GM23338 (cell line): ENCODE measurements around the gene KLK12. TPM values are rescaled to one million over a fixed set of nuclear protein-coding genes. Genes with fewer than 3 reads are reported as not detected.

Experiments
- ATAC-seq: fragments of 200-7000 bp; cut with Tn5 transposase; 3 replicates; pipeline ENCODE4 v1.9.1; 2020
- DNase-seq: peaks from one replicate; pipeline ENCODE4 v3.0.0-alpha.2; 2015; ENCODE audit warnings: low spot score
- H2AFZ ChIP-seq: fragments of 200-600 bp; sonication (generic); 2 replicates; pipeline ENCODE4 v1.8.0; 2016; ENCODE audit warnings: antibody characterized with exemption, mild to moderate bottlenecking, moderate library complexity
- H3F3A ChIP-seq: fragments of 200-600 bp; sonication (generic); replicated peaks from 2 replicates; pipeline ENCODE4 v1.8.0; 2017; ENCODE audit warnings: antibody characterized with exemption, mixed run types, low read depth
- H3K27ac ChIP-seq: fragments of 200-600 bp; sonication (generic); 2 replicates; pipeline ENCODE4 v1.6.1; 2016; ENCODE audit warnings: low read depth
- H3K27me3 ChIP-seq: fragments of 200-600 bp; sonication (generic); 2 replicates; pipeline ENCODE4 v1.8.0; 2016; ENCODE audit warnings: mild to moderate bottlenecking, mixed run types, moderate library complexity; ENCODE audit not compliant: insufficient read depth
- H3K36me3 ChIP-seq: fragments of 200-600 bp; sonication (generic); 2 replicates; pipeline ENCODE4 v1.8.0; 2016; ENCODE audit warnings: mild to moderate bottlenecking; ENCODE audit not compliant: insufficient read depth
- H3K4me1 ChIP-seq: fragments of 200-600 bp; sonication (generic); 2 replicates; pipeline ENCODE4 v1.8.0; 2016; ENCODE audit warnings: mild to moderate bottlenecking, moderate library complexity; ENCODE audit not compliant: insufficient read depth
- H3K4me2 ChIP-seq: fragments of 200-600 bp; sonication (generic); 2 replicates; pipeline ENCODE4 v1.7.1; 2017; ENCODE audit warnings: mixed run types
- H3K4me3 ChIP-seq: fragments of 200-600 bp; sonication (generic); 2 replicates; pipeline ENCODE4 v1.6.1; 2016; ENCODE audit warnings: mixed run types
- H3K79me2 ChIP-seq: fragments of 200-600 bp; sonication (generic); replicated peaks from 2 replicates; pipeline ENCODE4 v1.8.0; 2017; ENCODE audit warnings: mild to moderate bottlenecking; ENCODE audit not compliant: insufficient read depth
- H3K9me2 ChIP-seq: fragments of 200-600 bp; sonication (generic); 2 replicates; pipeline ENCODE4 v1.8.0; 2017; ENCODE audit not compliant: insufficient read depth
- H4K20me1 ChIP-seq: fragments of 200-600 bp; sonication (generic); replicated peaks from 2 replicates; pipeline ENCODE4 v1.8.0; 2017; ENCODE audit warnings: mild to moderate bottlenecking; ENCODE audit not compliant: insufficient read depth
- H3K27ac Mint-ChIP-seq: 2 replicates; pipeline ENCODE4 v1.8.0; 2020; ENCODE audit warnings: inconsistent platforms, mild to moderate bottlenecking, moderate library complexity, mixed read lengths
- H3K27me3 Mint-ChIP-seq: 3 replicates; pipeline ENCODE4 v1.8.0; 2022; ENCODE audit warnings: low read depth, mild to moderate bottlenecking, moderate library complexity, mixed read lengths, inconsistent platforms; ENCODE audit not compliant: insufficient read depth, poor library complexity
- H3K36me3 Mint-ChIP-seq: 3 replicates; pipeline ENCODE4 v1.8.0; 2021; ENCODE audit warnings: low read depth, mild to moderate bottlenecking, inconsistent platforms, moderate library complexity, mixed read lengths
- H3K4me1 Mint-ChIP-seq: 3 replicates; pipeline ENCODE4 v1.8.0; 2020; ENCODE audit warnings: mild to moderate bottlenecking, inconsistent platforms, mixed read lengths
- H3K4me3 Mint-ChIP-seq: 3 replicates; pipeline ENCODE4 v1.8.0; 2021; ENCODE audit warnings: moderate library complexity, mild to moderate bottlenecking, inconsistent platforms, mixed read lengths
- H3K9me3 Mint-ChIP-seq: 3 replicates; pipeline ENCODE4 v1.8.0; 2020; ENCODE audit warnings: moderate library complexity, mild to moderate bottlenecking, inconsistent platforms, mixed read lengths
- CREB1 ChIP-seq: fragments of 250-450 bp; sonication (Bioruptor Pico); IDR thresholded peaks from 2 replicates; pipeline ENCODE4 v1.5.0; 2020; ENCODE audit warnings: low read depth, mild to moderate bottlenecking, moderate library complexity
- ETS1 ChIP-seq: IDR thresholded peaks from 2 replicates; pipeline ENCODE4 v1.6.1; 2016; ENCODE audit warnings: antibody characterized with exemption
- EZH2 ChIP-seq: fragments of 200-600 bp; sonication (generic); IDR thresholded peaks from one replicate; pipeline ENCODE4 v1.8.0; 2017; ENCODE audit warnings: antibody characterized with exemption, mild to moderate bottlenecking, low read depth; ENCODE audit not compliant: unreplicated experiment
- EZH2phosphoT487 ChIP-seq: fragments of 200-600 bp; sonication (generic); IDR thresholded peaks from one replicate; pipeline ENCODE4 v1.8.1; 2018; ENCODE audit warnings: antibody characterized with exemption; ENCODE audit not compliant: unreplicated experiment
- JUNB ChIP-seq: IDR thresholded peaks from one replicate; pipeline ENCODE4 v1.6.1; 2016; ENCODE audit warnings: antibody characterized with exemption; ENCODE audit not compliant: unreplicated experiment
- NANOG ChIP-seq: IDR thresholded peaks from 2 replicates; pipeline ENCODE4 v1.6.1; 2016; ENCODE audit warnings: antibody characterized with exemption, borderline replicate concordance
- POLR2AphosphoS5 ChIP-seq: IDR thresholded peaks from 2 replicates; pipeline ENCODE4 v1.6.1; 2016; ENCODE audit warnings: antibody characterized with exemption, low read depth
- STAT1 ChIP-seq: IDR thresholded peaks from one replicate; pipeline ENCODE4 v1.6.1; 2016; ENCODE audit warnings: antibody characterized with exemption; ENCODE audit not compliant: unreplicated experiment
- ZNF114 ChIP-seq: fragments of 250-450 bp; sonication (Bioruptor Pico); IDR thresholded peaks from 2 replicates; pipeline ENCODE4 v1.5.0; 2020; ENCODE audit warnings: mild to moderate bottlenecking, moderate library complexity
- ZNF331 ChIP-seq: fragments of 250-450 bp; sonication (Bioruptor Pico); IDR thresholded peaks from 2 replicates; pipeline ENCODE4 v1.5.0; 2020; ENCODE audit warnings: low read depth, mild to moderate bottlenecking, moderate library complexity
- polyA plus RNA-seq: library from polyadenylated mRNA; unstranded; fragments of >200 nt; fragmentation: Nextera tagmentation; extraction: Ambion mirVana; gene quantifications from 2 replicates; pipeline ENCODE4 v1.2.1, GENCODE V29; 2016
- total RNA-seq: library from RNA; depleted of rRNA; stranded (reverse); fragments of >200 nt; shearing (Covaris generic); gene quantifications from 2 replicates; pipeline ENCODE4 v1.2.3, GENCODE V29; 2014
- TF ChIP-seq, protein P1 (sequence below): IDR thresholded peaks from one replicate; pipeline ENCODE4 v1.6.1; 2018; ENCODE audit warnings: antibody characterized with exemption; ENCODE audit not compliant: unreplicated experiment
- TF ChIP-seq, protein P2 (sequence below): fragments of 250-450 bp; sonication (Bioruptor Pico); IDR thresholded peaks from 2 replicates; pipeline ENCODE4 v1.5.0; 2020; ENCODE audit warnings: mild to moderate bottlenecking, moderate library complexity

The KLK12 gene
- total and polyA plus RNA-seq, 2 experiments from 2014 or later: not detected

DNA sequence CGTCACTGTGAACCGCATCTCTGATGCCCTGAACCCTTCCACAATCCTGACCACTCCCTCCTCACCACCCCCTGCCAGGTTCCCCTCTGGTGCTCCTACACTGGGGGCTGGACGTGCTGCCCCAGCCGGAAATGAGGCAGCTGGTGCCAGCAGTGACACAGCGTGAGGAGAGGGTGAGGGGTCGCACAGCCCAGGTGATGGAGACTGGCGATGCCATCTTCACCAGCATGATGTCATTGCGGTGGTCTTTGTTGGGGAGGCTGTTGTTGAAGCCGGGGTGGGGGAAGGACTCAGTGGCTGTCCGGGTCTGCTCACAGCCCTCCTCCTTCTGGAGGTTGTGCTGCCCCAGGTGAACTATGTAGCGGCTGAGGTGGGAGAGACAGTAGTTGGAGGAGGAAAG, 10.9 kb downstream of the KLK12 start (continued):
- TF ChIP-seq EZH2phosphoT487: no peak
- no peak for TF ChIP-seq ETS1

GRCh38 chr19:51022526-51022925, 12.3 kb downstream of the KLK12 start:
- Mint-ChIP-seq H3K27ac (no peak overlapping the region), H3K9me3 (peaks cover 6% of the 10 kb centered on the region), H3K4me1 (peaks cover 40% of the 10 kb centered on the region), H3K27me3 (peaks cover 30% of the 10 kb centered on the region), H3K4me3 (no peak overlapping the region), H3K36me3 (peaks cover 6% of the 10 kb centered on the region; the same call in 1 of the 3 replicates)
- Histone ChIP-seq H4K20me1 (no peaks in the 10 kb centered on the region), H3K4me3 (no peak overlapping the region), H3K79me2 (no peaks in the 10 kb centered on the region), H3K4me1 (peaks cover 5% of the 10 kb centered on the region; the same call in 1 of the 2 replicates), H3F3A (no peaks in the 10 kb centered on the region), H2AFZ (no peak overlapping the region), H3K9me2 (no peaks in the 10 kb centered on the region), H3K36me3 (no peaks in the 10 kb centered on the region), H3K27ac (no peak overlapping the region), H3K4me2 (no peak overlapping the region), H3K27me3 (peaks cover 26% of the 10 kb centered on the region)
- DNase-seq (no peak), ATAC-seq (no peak)
- TF ChIP-seq EZH2 (no peak), STAT1 (no peak), POLR2AphosphoS5 (no peak), JUNB (no peak), NANOG (no peak), ETS1 (no peak), CREB1 (no peak), ZNF331 (CRISPR knock-in tag) (no peak), ZNF114 (CRISPR knock-in tag) (no peak)
- TF ChIP-seq, protein P1, sequence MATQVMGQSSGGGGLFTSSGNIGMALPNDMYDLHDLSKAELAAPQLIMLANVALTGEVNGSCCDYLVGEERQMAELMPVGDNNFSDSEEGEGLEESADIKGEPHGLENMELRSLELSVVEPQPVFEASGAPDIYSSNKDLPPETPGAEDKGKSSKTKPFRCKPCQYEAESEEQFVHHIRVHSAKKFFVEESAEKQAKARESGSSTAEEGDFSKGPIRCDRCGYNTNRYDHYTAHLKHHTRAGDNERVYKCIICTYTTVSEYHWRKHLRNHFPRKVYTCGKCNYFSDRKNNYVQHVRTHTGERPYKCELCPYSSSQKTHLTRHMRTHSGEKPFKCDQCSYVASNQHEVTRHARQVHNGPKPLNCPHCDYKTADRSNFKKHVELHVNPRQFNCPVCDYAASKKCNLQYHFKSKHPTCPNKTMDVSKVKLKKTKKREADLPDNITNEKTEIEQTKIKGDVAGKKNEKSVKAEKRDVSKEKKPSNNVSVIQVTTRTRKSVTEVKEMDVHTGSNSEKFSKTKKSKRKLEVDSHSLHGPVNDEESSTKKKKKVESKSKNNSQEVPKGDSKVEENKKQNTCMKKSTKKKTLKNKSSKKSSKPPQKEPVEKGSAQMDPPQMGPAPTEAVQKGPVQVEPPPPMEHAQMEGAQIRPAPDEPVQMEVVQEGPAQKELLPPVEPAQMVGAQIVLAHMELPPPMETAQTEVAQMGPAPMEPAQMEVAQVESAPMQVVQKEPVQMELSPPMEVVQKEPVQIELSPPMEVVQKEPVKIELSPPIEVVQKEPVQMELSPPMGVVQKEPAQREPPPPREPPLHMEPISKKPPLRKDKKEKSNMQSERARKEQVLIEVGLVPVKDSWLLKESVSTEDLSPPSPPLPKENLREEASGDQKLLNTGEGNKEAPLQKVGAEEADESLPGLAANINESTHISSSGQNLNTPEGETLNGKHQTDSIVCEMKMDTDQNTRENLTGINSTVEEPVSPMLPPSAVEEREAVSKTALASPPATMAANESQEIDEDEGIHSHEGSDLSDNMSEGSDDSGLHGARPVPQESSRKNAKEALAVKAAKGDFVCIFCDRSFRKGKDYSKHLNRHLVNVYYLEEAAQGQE: no peak
- TF ChIP-seq, protein P2, sequence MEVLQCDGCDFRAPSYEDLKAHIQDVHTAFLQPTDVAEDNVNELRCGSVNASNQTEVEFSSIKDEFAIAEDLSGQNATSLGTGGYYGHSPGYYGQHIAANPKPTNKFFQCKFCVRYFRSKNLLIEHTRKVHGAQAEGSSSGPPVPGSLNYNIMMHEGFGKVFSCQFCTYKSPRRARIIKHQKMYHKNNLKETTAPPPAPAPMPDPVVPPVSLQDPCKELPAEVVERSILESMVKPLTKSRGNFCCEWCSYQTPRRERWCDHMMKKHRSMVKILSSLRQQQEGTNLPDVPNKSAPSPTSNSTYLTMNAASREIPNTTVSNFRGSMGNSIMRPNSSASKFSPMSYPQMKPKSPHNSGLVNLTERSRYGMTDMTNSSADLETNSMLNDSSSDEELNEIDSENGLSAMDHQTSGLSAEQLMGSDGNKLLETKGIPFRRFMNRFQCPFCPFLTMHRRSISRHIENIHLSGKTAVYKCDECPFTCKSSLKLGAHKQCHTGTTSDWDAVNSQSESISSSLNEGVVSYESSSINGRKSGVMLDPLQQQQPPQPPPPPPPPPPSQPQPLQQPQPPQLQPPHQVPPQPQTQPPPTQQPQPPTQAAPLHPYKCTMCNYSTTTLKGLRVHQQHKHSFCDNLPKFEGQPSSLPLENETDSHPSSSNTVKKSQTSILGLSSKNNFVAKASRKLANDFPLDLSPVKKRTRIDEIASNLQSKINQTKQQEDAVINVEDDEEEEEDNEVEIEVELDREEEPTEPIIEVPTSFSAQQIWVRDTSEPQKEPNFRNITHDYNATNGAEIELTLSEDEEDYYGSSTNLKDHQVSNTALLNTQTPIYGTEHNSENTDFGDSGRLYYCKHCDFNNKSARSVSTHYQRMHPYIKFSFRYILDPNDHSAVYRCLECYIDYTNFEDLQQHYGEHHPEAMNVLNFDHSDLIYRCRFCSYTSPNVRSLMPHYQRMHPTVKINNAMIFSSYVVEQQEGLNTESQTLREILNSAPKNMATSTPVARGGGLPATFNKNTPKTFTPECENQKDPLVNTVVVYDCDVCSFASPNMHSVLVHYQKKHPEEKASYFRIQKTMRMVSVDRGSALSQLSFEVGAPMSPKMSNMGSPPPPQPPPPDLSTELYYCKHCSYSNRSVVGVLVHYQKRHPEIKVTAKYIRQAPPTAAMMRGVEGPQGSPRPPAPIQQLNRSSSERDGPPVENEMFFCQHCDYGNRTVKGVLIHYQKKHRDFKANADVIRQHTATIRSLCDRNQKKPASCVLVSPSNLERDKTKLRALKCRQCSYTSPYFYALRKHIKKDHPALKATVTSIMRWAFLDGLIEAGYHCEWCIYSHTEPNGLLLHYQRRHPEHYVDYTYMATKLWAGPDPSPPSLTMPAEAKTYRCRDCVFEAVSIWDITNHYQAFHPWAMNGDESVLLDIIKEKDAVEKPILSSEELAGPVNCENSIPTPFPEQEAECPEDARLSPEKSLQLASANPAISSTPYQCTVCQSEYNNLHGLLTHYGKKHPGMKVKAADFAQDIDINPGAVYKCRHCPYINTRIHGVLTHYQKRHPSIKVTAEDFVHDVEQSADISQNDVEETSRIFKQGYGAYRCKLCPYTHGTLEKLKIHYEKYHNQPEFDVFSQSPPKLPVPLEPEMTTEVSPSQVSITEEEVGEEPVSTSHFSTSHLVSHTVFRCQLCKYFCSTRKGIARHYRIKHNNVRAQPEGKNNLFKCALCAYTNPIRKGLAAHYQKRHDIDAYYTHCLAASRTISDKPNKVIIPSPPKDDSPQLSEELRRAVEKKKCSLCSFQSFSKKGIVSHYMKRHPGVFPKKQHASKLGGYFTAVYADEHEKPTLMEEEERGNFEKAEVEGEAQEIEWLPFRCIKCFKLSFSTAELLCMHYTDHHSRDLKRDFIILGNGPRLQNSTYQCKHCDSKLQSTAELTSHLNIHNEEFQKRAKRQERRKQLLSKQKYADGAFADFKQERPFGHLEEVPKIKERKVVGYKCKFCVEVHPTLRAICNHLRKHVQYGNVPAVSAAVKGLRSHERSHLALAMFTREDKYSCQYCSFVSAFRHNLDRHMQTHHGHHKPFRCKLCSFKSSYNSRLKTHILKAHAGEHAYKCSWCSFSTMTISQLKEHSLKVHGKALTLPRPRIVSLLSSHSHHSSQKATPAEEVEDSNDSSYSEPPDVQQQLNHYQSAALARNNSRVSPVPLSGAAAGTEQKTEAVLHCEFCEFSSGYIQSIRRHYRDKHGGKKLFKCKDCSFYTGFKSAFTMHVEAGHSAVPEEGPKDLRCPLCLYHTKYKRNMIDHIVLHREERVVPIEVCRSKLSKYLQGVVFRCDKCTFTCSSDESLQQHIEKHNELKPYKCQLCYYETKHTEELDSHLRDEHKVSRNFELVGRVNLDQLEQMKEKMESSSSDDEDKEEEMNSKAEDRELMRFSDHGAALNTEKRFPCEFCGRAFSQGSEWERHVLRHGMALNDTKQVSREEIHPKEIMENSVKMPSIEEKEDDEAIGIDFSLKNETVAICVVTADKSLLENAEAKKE: no peak
